GM12873 (cell line): ENCODE measurements around the gene KRTAP12-2.

Source experiments
- CTCF ChIP-seq: IDR thresholded peaks from 2 replicates; pipeline ENCODE4 v1.5.1; 2012; ENCODE audit warnings: low read depth, mild to moderate bottlenecking, moderate library complexity, low read length, control low read depth; ENCODE audit not compliant: insufficient read depth; ENCODE audit errors: missing control alignments

Gene KRTAP12-2

GRCh38 chr21:44710756-44711326, 44.1 kb upstream of the KRTAP12-2 start:
- no peak for TF ChIP-seq CTCF

GRCh38 chr21:44710294-44710665, 43.6 kb upstream of the KRTAP12-2 start:
- TF ChIP-seq CTCF = no peak

GRCh38 chr21:44709426-44710293, 42.9 kb upstream of the KRTAP12-2 start:
- no peak for TF ChIP-seq CTCF

- TF ChIP-seq CTCF = no peak
These were observed 42.2 kb upstream of the KRTAP12-2 start for GRCh38 chr21:44708866-44709425.

DNA sequence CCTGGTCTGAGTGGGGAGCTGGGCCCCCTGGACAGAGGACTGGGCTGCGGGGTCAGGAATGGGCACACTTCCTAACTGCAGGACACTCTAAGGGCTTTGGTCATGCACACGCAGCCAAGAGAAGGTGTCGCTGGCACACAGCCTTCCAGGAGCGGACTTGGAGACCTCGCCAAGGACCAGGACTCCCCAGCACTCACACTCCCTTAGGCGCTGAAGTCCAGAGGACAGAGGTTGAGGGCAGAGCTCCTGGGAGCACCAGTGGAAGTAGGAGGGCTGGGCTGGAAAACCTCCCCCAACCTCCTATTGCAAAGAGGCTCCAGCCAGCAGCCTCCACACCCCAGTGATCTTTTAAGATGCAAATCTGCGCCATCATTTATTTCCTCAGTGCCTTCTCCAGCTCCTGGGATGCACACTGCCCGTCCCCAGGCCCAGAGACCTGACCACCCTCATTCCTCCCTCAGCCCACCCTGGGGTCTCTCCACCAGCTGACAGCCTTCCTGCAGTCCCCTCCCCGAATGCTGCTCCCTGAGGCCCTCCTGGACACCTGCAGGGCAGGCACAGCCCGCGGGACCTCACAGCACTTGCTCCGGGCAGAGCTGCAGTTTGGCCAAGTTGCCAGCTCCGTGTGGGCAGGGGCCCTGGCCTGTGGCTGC, 41.6 kb upstream of the KRTAP12-2 start:
- TF ChIP-seq CTCF = no peak

GRCh38 chr21:44706706-44707581, 40.2 kb upstream of the KRTAP12-2 start:
- no peak for TF ChIP-seq CTCF
